Neuronal stem cell (in vitro differentiated cells): ENCODE data around the gene SLC16A7.

Experiments used
- DNase-seq: peaks from one replicate; pipeline ENCODE4 v3.0.0-alpha.2; 2013; ENCODE audit warnings: low spot score
- H2AFZ ChIP-seq: one replicate; pipeline ENCODE4 v1.6.1; 2013; ENCODE audit warnings: mild to moderate bottlenecking, low read length, inconsistent platforms
- H2AK5ac ChIP-seq: 2 replicates; pipeline ENCODE4 v1.6.1; 2013; ENCODE audit warnings: low read depth, mild to moderate bottlenecking, inconsistent platforms, low read length, moderate library complexity, mixed read lengths
- H2BK120ac ChIP-seq: 2 replicates; pipeline ENCODE4 v1.6.1; 2013; ENCODE audit warnings: low read depth, mild to moderate bottlenecking, inconsistent platforms, low read length, moderate library complexity, mixed read lengths
- H2BK12ac ChIP-seq: one replicate; pipeline ENCODE4 v1.6.1; 2013; ENCODE audit warnings: low read length, inconsistent platforms
- H2BK15ac ChIP-seq: 2 replicates; pipeline ENCODE4 v1.6.1; 2013; ENCODE audit warnings: mild to moderate bottlenecking, low read length, inconsistent platforms, mixed read lengths
- H2BK5ac ChIP-seq: one replicate; pipeline ENCODE4 v1.6.1; 2013; ENCODE audit warnings: inconsistent platforms, mild to moderate bottlenecking, low read length, moderate library complexity
- H3K14ac ChIP-seq: one replicate; pipeline ENCODE4 v1.6.1; 2013; ENCODE audit warnings: low read length, inconsistent platforms
- H3K18ac ChIP-seq: 2 replicates; pipeline ENCODE4 v1.6.1; 2013; ENCODE audit warnings: low read length, inconsistent platforms
- H3K23ac ChIP-seq: 2 replicates; pipeline ENCODE4 v1.6.1; 2013; ENCODE audit warnings: low read depth, mild to moderate bottlenecking, mixed read lengths, low read length, inconsistent platforms; ENCODE audit not compliant: poor library complexity
- H3K27ac ChIP-seq: replicated peaks from 3 replicates; pipeline ENCODE4 v1.5.1; 2013; ENCODE audit warnings: low read length, inconsistent platforms
- H3K27me3 ChIP-seq, 3 experiments: 2 replicates each; pipeline ENCODE4 v1.6.1; 2013; ENCODE audit warnings: low read length in 3 of 3, mild to moderate bottlenecking in 2 of 3, inconsistent platforms in 1 of 3, low read depth in 1 of 3, mixed read lengths in 1 of 3, moderate library complexity in 1 of 3; ENCODE audit not compliant: control insufficient read depth in 3 of 3, insufficient read depth in 3 of 3
- H3K36me3 ChIP-seq, 2 donors: replicated peaks in 1 of 2; 2 replicates each; pipeline ENCODE4 v1.6.1; 2013; ENCODE audit warnings: low read length in 2 of 2; ENCODE audit not compliant: control insufficient read depth in 2 of 2, insufficient read depth in 2 of 2
- H3K4ac ChIP-seq: 2 replicates; pipeline ENCODE4 v1.6.1; 2013; ENCODE audit warnings: inconsistent platforms, mild to moderate bottlenecking, low read length, moderate library complexity
- H3K4me1 ChIP-seq, 2 donors: 1 replicate in 1 of 2; 2 replicates in 1 of 2; pipeline ENCODE4 v1.6.1; 2013; ENCODE audit warnings: low read length in 2 of 2, low read depth in 1 of 2; ENCODE audit not compliant: control insufficient read depth in 2 of 2, insufficient read depth in 1 of 2
- H3K4me2 ChIP-seq: one replicate; pipeline ENCODE4 v1.6.1; 2013; ENCODE audit warnings: mild to moderate bottlenecking, low read length, inconsistent platforms; ENCODE audit not compliant: insufficient read depth, poor library complexity, severe bottlenecking
- H3K4me3 ChIP-seq, 2 donors: 2 replicates each; pipeline ENCODE4 v1.5.1; 2013; ENCODE audit warnings: low read length in 2 of 2, mild to moderate bottlenecking in 2 of 2, inconsistent platforms in 1 of 2, moderate library complexity in 1 of 2
- H3K79me1 ChIP-seq: one replicate; pipeline ENCODE4 v1.6.1; 2013; ENCODE audit warnings: low read depth, mild to moderate bottlenecking, inconsistent platforms, low read length, moderate library complexity
- H3K9ac ChIP-seq: one replicate; pipeline ENCODE4 v1.6.1; 2013; ENCODE audit warnings: mild to moderate bottlenecking, low read depth, low read length, inconsistent platforms; ENCODE audit not compliant: poor library complexity
- H3K9me3 ChIP-seq, 2 donors: replicated peaks in 1 of 2; 2 replicates each; pipeline versions ENCODE3 to v1.6.1; 2013; ENCODE audit warnings: low read length in 2 of 2, mild to moderate bottlenecking in 2 of 2, inconsistent platforms in 1 of 2, low read depth in 1 of 2, mixed read lengths in 1 of 2, moderate library complexity in 1 of 2; ENCODE audit not compliant: control insufficient read depth in 2 of 2, insufficient read depth in 1 of 2
- H4K8ac ChIP-seq: one replicate; pipeline ENCODE4 v1.6.1; 2013; ENCODE audit warnings: low read depth, mild to moderate bottlenecking, inconsistent platforms, low read length, moderate library complexity
- H4K91ac ChIP-seq: one replicate; pipeline ENCODE4 v1.6.1; 2013; ENCODE audit warnings: low read length, low read depth, mild to moderate bottlenecking, inconsistent platforms; ENCODE audit not compliant: poor library complexity
- WGBS, 2 donors: extraction: QIAGEN DNeasy Blood & Tissue Kit; methylation state at CpG; one replicate each; pipeline ENCODE4 v1.1.7; 2013; ENCODE audit warnings: missing lambda C conversion rate in 2 of 2, mixed read lengths in 1 of 2; ENCODE audit not compliant: insufficient read length in 2 of 2, insufficient replicate concordance in 1 of 2; ENCODE audit errors: extremely low coverage in 2 of 2; 5-methylcytosine and 5-hydroxymethylcytosine counted together

Gene SLC16A7

GRCh38 chr12:59574406-59574805 lies 21.4 kb upstream of the SLC16A7 start:
- Histone ChIP-seq H3K18ac (no peak overlapping the region), H4K91ac (no peak overlapping the region), H2BK12ac (no peak overlapping the region), H3K79me1 (no peaks in the 10 kb centered on the region), H3K36me3 (no peaks in the 10 kb centered on the region), H2AFZ (no peak overlapping the region), H2AK5ac (no peak overlapping the region), H3K4me2 (no peak overlapping the region), H3K4ac (no peak overlapping the region), H3K4me1 (no peaks in the 10 kb centered on the region), H4K8ac (no peak overlapping the region), H3K14ac (no peak overlapping the region), H3K27me3 (peaks cover 0 to 2% (median 0%) of the 10 kb centered on the region in 3 experiments), H2BK5ac (no peak overlapping the region), H3K23ac (no peak overlapping the region), H3K4me3 (no peak overlapping the region), H3K9ac (no peak overlapping the region), H3K9me3 (no peaks in the 10 kb centered on the region), H2BK15ac (no peak overlapping the region), H2BK120ac (no peak overlapping the region), H3K27ac (no peak overlapping the region)
- DNase-seq: no peak

GRCh38 chr12:59575826-59576225 lies 20.0 kb upstream of the SLC16A7 start:
- no peak overlapping the region for H2AK5ac ChIP-seq
- no peak overlapping the region for H2AFZ ChIP-seq
- DNase-seq: no peak
- no peaks in the 10 kb centered on the region for H3K4me1 ChIP-seq
- H4K91ac ChIP-seq: no peak overlapping the region
- no peak overlapping the region for H2BK12ac ChIP-seq
- no peaks in the 10 kb centered on the region for H3K9me3 ChIP-seq
- peaks cover 0 to 2% (median 0%) of the 10 kb centered on the region in 3 experiments for H3K27me3 ChIP-seq
- H3K14ac ChIP-seq: no peak overlapping the region
- no peak overlapping the region for H3K9ac ChIP-seq
- no peak overlapping the region for H4K8ac ChIP-seq
- H3K27ac ChIP-seq: no peak overlapping the region
- no peak overlapping the region for H3K4me3 ChIP-seq
- no peaks in the 10 kb centered on the region for H3K36me3 ChIP-seq
- H3K79me1 ChIP-seq: no peaks in the 10 kb centered on the region
- H3K4ac ChIP-seq: no peak overlapping the region
- no peak overlapping the region for H2BK120ac ChIP-seq
- no peak overlapping the region for H2BK15ac ChIP-seq
- no peak overlapping the region for H3K4me2 ChIP-seq
- no peak overlapping the region for H3K23ac ChIP-seq
- no peak overlapping the region for H3K18ac ChIP-seq
- no peak overlapping the region for H2BK5ac ChIP-seq
- WGBS, 2 donors: no CpG with 5 or more reads among the region's 2 CpGs

- no peaks in the 10 kb centered on the region for H3K27me3 ChIP-seq
- H4K8ac ChIP-seq: no peak overlapping the region
- H3K9me3 ChIP-seq: no peaks in the 10 kb centered on the region
- no peaks in the 10 kb centered on the region for H3K79me1 ChIP-seq
- H2AFZ ChIP-seq: no peak overlapping the region
- no peak overlapping the region for H3K18ac ChIP-seq
- no peak overlapping the region for H2BK12ac ChIP-seq
- no CpG with 5 or more reads among the region's 1 CpG for WGBS, 2 donors
- H3K27ac ChIP-seq: no peak overlapping the region
- no peak overlapping the region for H3K14ac ChIP-seq
- H2BK15ac ChIP-seq: no peak overlapping the region
- no peak overlapping the region for H3K4me2 ChIP-seq
- no peak overlapping the region for H3K4ac ChIP-seq
- DNase-seq: no peak
- no peak overlapping the region for H2BK5ac ChIP-seq
- H3K4me3 ChIP-seq: no peak overlapping the region
- H2AK5ac ChIP-seq: no peak overlapping the region
- no peaks in the 10 kb centered on the region for H3K36me3 ChIP-seq
- no peak overlapping the region for H4K91ac ChIP-seq
- H3K4me1 ChIP-seq: no peaks in the 10 kb centered on the region
- no peak overlapping the region for H2BK120ac ChIP-seq
- no peak overlapping the region for H3K9ac ChIP-seq
- H3K23ac ChIP-seq: no peak overlapping the region
Observed at GRCh38 chr12:59578254-59578653, 17.6 kb upstream of the SLC16A7 start.

- H3K27ac ChIP-seq: no peak overlapping the region
- no peak overlapping the region for H4K8ac ChIP-seq
- H2BK15ac ChIP-seq: no peak overlapping the region
- H2AK5ac ChIP-seq: no peak overlapping the region
- no peak overlapping the region for H3K4me2 ChIP-seq
- no peaks in the 10 kb centered on the region for H3K79me1 ChIP-seq
- no CpG with 5 or more reads among the region's 2 CpGs for WGBS, 2 donors
- H4K91ac ChIP-seq: no peak overlapping the region
- H2BK12ac ChIP-seq: no peak overlapping the region
- H3K18ac ChIP-seq: no peak overlapping the region
- H3K9ac ChIP-seq: no peak overlapping the region
- no peak overlapping the region for H3K4ac ChIP-seq
- no peak overlapping the region for H3K4me3 ChIP-seq
- no peak overlapping the region for H3K14ac ChIP-seq
- no peaks in the 10 kb centered on the region for H3K36me3 ChIP-seq
- H2BK120ac ChIP-seq: no peak overlapping the region
- H3K23ac ChIP-seq: no peak overlapping the region
- no peaks in the 10 kb centered on the region for H3K27me3 ChIP-seq
- DNase-seq: no peak
- H2AFZ ChIP-seq: no peak overlapping the region
- no peaks in the 10 kb centered on the region for H3K4me1 ChIP-seq
- H2BK5ac ChIP-seq: no peak overlapping the region
- no peaks in the 10 kb centered on the region for H3K9me3 ChIP-seq
Observed at GRCh38 chr12:59579631-59580030, 16.2 kb upstream of the SLC16A7 start.
